ENCODE measurements around the gene FRYL.

The FRYL gene

GRCh38 chr4:48490012-48490679 lies 289.9 kb downstream of the FRYL start, which contains the start of gene ZAR1:
Gene ZAR1, plus strand, starts transcription at chr4:48490252. Its CDS starts 40 bp downstream, at chr4:48490292.
- no peak within 1 kb of the TSS for H3K27ac ChIP-seq
- TF ChIP-seq ZFX (IDR thresholded peaks at IDR 0.05) (no peak), CTCF (conservative IDR thresholded peaks at IDR 0.05) (no peak)

DNA sequence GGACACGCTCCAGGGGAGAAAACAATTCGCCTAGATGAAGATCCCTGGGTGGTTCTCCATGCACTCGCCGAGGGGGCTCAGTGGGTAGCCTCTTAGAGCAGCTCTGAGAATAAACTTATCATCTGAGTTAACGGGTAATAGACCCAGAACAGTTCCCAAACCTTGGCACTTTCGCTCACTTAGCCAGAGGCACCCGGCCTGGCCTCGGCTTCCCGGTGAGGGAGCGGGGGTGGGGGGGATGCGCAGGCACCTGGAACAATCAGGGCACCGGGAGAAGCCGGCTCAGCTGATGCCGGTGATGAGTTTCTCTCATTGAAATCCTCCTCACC lies 290.4 kb downstream of the FRYL start:
- no peak overlapping the region for H3K27ac ChIP-seq
- TF ChIP-seq CTCF (conservative IDR thresholded peaks at IDR 0.05) (no peak), ZFX (IDR thresholded peaks at IDR 0.05) (no peak)

- TF ChIP-seq CTCF (conservative IDR thresholded peaks at IDR 0.05) (no peak), ZFX (IDR thresholded peaks at IDR 0.05) (no peak)
- no peak overlapping the region for H3K27ac ChIP-seq
These were observed 295.4 kb downstream of the FRYL start for GRCh38 chr4:48484494-48485168.

- H3K27ac ChIP-seq = no peak overlapping the region
- no peak for TF ChIP-seq ZFX (IDR thresholded peaks at IDR 0.05)
These were observed 296.1 kb downstream of the FRYL start for GRCh38 chr4:48483777-48484493.

- no peak within 1 kb of the TSS for H3K27ac ChIP-seq
- TF ChIP-seq CTCF (conservative IDR thresholded peaks at IDR 0.05) = no peak
- TF ChIP-seq ZFX (IDR thresholded peaks at IDR 0.05) = no peak
These were observed 296.9 kb downstream of the FRYL start, which contains the start of gene SLC10A4 for GRCh38 chr4:48483006-48483776. Gene SLC10A4, plus strand, starts transcription at chr4:48483343. Its CDS starts 219 bp downstream, at chr4:48483562.

- no peak for TF ChIP-seq CTCF (conservative IDR thresholded peaks at IDR 0.05)
- no peak for TF ChIP-seq ZFX (IDR thresholded peaks at IDR 0.05)
- peak overlapping the region; percentile 12; the same call in 1 of the 2 replicates for H3K27ac ChIP-seq
These were observed 298.5 kb downstream of the FRYL start for GRCh38 chr4:48481581-48481980.

- peak overlapping the region; percentile 46; the same call in 1 of the 2 replicates for H3K27ac ChIP-seq
- TF ChIP-seq ZFX (IDR thresholded peaks at IDR 0.05) (no peak), CTCF (conservative IDR thresholded peaks at IDR 0.05) (no peak)
These were observed 301.8 kb downstream of the FRYL start for GRCh38 chr4:48478273-48478672.
